NCI-H446 treated with DMSO at 0.1 percent for 48 hours (cell line): ENCODE data around the gene CHRM4.

Experiments
- DNase-seq: peaks from one replicate; lab custom pipeline; 2025; lab: John Stamatoyannopoulos, UW

The CHRM4 gene

DNA sequence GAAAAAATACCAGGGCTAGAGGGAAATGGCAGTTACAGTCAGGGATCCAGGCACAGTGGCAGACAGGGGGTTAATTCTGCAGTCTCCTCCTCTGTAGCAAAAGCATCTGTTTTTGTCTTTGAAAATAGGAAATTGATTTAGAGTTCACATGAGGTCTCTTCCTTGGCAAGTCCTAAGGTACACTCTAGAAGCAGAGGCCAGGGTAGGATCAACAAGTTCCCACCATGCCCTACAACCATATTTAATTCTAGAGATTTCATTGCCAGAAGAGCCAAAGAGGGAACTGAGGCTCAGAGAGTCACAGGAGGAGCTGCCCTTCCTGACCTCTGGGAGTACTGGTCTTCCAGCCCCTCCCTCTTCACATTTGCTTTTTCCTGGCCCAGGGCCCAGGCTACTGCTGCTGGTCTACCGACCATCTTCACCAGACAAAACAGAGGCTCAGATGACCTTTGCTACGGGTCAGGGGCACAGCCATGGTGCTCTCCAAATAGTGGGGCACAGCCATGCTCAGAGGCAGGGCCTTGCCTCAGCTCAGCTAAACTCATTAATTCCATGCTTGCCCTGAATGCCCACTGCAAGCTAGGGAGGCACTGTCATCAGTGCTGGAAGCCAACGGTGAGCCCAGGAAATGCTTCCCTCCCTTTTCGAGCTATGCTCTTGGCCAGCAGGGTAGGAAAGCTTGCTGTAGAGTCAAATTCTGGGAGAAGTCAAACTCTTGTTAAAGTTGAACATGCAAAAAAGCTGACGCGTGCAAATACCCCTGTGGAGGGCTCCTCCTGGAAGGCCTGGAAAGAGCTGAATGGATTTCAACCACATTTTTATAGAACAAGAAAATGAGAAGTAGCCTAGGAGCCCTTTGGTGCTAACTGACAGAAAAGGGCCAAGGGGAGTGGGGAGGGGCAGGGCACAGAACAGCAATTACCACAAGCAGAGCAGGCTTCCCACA is 11.7 kb upstream of the CHRM4 start:
- DNase-seq = no peak

DNA sequence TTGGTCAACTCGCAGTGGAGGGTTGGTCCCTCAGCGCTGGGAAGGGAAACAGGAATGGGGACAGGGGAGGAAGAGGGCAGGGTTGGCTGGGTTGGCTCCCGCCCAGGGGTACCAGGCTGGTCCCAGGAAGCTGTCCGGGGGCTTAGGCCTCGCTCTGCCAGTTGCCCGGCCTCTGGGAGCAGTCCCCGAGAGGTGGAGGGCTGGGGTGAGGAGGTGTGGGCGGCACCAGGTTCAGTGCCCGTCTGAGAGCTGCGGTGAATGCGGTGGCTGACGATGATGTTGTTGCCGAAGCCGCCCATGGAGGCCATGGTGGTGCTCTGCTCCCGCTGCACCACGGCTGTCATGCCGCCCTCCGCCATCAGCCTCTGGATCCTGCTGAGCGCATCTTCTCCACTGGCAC is 6.0 kb upstream of the CHRM4 start:
- no peak for DNase-seq

DNA sequence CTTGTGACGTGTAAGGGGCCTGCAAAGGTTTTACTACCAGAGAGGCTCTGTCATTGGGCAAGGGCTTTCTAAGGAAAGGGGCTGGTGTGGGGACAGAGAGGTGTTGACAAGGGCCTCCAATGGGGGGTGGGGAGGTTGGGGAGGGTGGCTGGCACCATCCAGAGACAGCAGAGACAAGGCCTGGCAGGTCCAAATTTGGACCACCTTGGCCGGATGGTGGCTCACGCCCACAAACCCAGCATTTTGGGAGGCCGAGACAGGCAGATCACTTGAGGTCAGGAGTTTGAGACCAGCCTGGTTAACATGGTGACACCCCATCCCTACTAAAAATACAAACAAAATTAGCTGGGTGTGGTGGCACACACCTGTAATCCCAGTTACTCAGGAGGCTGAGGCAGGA is 2.2 kb upstream of the CHRM4 start:
- DNase-seq = no peak

DNA sequence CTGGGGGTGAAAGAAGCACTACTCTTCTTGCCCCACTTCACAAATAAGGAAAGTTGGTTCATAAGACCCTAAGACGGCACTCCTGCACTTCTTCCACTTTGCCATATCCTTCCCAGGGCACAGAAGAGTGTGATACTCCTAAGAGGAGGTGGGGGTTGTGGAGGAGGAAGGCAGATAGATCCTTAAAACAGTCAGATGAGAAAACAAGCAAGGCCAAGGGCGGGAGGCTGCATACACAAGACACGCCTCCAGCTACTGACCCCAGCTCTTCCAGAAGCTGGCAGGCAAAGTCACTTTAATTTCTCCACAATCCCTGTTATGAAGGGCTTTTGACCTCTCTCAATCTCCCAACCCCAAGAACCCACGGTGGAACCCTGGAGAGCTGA is 1.6 kb upstream of the CHRM4 start:
- DNase-seq = no peak

DNA sequence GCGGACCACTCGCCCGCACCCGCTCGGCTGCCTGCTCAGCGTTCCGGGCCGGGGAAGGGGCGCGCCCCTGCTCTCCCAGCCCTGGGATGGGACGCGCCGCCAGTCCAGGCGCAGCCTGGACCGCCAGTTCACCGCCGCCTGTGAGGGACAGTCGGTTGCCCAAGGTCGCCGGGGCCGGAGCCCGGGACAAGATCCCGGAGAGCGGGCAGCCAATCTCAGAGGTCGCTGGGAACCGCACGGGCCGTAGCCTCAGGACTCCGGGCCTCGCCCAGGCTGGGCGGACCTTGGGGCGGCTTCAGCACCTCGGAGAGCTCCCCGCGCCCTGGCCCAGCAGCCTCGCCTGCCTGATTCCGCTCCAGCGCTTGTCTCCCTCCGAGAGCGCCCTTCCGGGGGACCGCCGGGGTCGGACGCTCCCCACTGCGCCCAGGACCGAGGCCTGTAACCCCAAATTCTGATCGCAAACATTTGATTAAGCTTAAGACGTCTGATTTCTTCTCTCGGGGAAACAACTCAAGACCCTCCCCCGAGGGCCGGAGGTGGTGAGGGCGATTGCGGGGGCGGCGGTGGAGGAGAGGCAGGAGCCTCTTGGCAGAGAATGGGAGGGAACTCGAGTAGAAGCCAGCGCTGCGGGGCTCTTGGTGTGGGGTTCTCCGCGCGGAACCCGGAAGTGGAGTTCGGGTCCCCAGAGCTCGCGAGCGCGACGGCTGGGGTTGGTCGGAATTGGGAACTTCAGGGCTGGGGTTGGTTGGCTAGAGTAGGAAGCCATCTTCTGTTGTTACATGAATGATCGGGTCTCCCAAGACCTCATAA is 1.1 kb upstream of the CHRM4 start:
- DNase-seq = no peak

DNA sequence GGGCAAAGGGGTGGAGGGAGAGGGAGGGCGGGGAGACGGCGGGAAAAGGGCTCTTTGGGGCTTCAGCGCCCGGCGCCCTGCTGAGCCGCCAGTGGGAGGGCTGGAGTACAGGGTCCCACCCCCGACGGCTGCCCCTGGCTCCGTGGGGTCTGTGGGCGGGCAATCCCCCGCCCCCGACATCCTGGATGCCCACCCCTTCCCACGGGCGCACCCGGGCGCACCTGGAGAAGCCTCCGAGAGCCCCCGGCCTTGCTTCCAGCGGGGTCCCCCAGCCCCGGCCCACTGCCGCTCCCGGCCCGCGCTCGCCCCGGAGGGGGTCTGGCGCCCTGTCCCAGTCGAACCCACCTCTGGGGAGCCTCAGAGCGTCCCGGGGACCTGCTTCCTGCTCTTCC is 394 bp downstream of the CHRM4 start:
- no peak for DNase-seq

DNA sequence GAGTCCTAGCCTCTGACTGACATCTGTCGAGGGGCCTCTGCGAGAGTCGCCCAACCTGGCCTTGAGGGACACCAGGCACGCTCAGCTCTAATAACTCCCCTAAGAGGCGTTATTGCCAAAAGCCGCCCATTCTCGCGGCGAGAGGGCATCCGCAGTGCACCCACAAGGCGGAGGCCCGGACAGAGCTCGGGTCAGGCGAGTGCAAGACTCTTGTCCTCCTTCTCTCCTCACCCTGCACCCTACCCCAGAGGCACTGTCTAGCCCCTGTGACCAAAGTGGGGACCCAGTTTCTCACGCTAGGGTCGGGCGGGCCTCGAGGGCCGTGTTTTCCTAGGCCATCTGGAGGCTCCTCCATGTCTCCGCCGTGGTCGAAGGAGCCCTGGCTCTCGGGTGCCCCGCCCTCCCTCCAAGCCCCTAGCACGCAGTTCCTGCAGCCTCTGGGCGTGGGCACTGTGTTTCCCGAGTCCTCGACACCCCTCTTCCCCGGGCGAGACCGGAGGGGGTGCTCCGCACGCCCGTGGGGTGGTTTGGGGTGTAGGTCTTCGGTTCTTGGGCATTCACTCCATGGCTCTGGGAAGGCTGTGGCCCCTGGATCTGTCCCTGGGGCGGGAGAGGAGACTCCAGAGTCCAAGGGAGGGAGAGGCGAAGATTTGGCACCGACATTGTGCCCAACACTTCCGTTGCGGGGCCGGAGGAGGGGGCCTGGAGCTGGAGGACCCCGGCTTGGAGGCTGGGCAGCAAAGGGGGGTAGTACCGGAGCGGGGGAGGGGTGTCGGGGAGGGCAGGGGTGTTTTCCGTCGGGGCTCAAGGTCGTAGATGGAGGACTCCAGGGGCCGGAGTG is 1.0 kb downstream of the CHRM4 start:
- no peak for DNase-seq

DNA sequence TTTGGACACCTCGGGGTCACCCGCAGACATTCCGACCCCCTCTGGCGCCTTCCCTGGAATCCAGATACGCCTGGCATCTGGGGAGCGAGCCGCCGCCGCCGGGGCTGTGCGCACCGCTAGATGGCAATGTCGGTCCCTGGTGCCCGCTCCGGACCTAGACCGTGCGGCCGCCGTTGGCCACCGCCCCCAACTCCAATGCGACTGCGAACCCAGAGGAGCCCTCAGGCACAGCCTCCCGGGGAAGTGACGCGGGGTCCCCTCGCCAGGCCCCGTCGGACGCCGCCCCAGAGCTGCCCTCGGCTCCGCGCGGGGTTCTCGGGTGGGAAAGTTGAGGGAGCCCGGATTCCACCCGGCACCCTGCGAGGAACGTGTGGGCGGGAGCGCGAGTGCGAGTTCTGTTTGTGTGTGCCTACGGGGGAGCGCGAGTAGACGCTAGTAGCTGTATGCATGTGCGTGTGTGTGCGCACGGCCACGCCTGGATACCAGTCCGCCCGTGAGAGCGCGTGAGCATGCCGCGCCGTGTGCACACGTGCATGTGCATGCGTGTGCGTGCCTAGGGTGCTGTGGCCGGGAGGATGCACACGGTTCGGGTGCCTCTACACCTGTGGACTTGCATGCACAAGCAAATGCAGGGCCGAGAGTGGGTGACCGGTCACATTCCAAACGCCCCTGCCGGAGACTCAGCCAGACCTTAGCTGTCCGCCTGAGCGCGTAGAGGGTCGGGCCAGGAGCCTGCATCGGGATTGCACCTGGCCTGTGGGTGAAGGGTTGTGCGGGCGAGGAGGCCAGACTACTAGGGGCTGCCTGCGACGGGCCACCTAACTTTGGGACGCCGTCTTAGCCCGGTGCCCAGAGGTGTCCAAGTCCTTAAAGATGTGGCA is 1.9 kb downstream of the CHRM4 start:
- peak; percentile 55 for DNase-seq

DNA sequence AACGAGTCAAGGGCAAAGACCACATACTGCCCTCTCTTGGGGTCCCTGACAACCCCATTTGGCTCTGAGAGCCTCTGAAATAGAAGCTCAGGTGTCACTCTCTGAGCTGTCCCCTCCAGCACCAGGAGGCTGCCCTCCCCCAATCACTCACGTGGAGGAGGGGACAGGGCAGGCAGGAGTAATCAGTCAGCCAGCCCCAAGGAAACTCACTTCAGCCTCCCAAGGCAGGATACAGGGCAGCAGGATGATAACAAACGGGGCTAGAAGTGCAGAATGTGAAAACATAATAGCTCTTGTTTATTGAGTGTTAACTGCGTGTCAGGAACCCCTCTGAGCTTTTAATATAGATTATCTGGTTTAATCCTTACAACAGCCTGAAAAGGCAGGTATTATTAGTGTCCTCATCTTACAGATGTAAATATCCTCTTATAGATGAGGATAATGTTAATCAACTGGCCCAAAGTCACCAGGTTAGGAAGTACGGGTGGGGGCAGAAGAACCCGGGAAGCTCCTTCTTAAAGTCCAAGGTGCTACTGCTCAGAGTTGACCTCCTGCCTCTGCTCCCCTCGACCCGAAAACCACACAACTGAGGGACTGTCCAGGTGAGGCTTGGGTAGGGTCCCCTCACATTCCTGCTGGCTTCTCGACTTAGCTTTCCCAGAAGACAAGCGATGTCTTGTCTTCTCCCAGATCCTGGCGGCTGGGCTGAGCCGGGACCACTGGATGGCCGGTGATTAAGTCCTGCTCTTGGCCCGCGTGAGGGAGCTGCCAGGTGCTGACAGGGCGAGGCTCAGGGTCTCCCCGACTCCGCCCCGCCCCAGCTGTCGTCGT is 2.7 kb downstream of the CHRM4 start:
- no peak for DNase-seq

DNA sequence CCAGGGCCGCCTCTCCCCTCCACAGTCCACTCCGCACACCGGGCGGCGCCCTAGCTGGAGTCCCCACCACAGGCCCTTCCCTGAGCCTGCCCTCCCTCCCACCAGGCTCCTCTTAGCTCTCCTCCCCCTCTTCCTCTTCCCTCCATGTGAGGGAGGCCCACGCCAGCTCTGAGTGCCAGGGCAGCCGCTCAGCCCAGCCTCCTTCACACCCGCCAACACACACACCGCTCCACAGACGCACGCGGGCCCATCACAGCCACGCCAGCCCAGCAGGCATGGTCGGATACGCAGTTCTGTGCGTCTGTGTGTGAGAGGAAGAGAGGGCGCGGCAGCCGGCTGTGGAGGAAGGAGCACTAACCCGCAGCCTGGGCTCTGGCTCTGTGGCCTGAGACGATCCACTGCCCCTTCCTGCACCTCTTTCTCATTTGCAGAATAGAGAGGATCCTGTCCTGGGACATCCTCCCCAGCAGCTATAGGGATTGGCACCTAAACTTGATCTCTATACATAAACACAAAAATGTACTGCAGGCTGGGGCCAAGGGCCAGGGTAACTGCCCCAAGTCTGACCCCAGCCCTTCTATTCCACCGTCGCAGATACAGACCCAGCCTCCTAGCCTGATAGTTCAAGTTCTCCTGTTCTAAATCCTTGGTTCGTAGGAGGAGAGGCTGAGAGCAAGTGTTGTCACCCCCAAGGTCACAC is 3.5 kb downstream of the CHRM4 start:
- no peak for DNase-seq

DNA sequence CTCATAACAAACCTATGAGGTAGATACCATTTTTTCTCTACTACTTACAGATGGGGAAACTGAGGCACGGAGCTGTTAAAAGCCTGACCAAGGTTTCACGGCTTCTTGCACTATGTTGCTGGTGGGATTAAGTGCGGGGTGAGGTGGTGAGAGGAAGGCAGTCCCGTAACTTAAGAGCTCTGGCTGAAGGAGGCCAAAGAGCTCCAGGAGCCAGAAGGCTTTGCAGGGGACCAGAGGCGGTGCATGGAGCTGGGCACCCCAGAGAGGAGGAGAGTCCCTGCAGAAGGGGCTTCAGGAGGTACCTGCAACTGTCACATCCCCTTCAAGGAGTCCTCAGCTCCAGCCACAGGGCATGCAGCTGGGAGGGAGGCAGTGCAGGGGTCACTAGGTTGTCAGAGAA is 4.1 kb downstream of the CHRM4 start:
- no peak for DNase-seq

DNA sequence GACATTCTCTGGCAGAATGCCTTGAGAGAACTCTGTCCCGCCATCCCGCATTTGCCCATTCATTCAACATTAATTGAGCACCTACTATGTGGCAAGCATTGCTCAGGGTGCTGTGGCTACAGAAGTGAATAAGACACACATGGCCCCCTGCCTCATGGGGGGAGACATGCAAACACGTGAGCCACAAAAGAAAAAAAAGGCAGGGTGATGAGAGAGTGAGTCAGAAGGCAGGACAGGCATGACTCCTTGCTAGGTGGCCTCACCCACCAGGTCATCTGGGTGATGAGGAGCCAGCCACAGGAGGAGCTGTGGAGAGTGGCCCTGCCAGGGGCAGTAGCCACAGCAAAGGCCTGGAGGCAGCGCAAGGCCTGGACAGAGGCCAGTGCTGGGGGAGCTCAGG is 4.9 kb downstream of the CHRM4 start:
- DNase-seq = no peak

DNA sequence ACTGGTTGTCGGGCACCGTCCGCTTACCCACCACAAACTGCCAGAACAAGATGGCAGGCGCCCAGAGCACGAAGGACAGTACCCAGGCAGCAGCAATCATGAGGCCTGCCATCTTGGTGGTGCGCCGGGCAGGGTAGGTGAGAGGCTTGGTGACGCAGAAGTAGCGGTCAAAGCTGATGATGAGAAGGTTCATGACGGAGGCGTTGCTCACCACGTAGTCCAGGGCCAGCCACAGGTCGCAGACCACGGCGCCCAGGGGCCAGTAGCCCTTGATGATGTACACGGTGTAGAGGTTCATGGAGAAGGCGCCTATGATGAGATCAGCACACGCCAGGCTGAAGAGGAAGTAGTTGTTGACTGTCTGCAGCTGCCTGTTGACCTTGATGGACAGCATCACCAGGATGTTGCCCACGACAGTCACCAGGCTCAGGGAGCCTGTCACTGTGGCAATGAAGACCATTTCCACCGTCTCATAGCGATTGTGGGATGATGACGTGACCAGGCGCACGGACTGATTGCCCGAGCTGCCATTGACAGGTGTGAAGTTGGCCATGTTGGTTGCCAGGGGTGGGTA is 5.5 kb downstream of the CHRM4 start:
- no peak for DNase-seq

DNA sequence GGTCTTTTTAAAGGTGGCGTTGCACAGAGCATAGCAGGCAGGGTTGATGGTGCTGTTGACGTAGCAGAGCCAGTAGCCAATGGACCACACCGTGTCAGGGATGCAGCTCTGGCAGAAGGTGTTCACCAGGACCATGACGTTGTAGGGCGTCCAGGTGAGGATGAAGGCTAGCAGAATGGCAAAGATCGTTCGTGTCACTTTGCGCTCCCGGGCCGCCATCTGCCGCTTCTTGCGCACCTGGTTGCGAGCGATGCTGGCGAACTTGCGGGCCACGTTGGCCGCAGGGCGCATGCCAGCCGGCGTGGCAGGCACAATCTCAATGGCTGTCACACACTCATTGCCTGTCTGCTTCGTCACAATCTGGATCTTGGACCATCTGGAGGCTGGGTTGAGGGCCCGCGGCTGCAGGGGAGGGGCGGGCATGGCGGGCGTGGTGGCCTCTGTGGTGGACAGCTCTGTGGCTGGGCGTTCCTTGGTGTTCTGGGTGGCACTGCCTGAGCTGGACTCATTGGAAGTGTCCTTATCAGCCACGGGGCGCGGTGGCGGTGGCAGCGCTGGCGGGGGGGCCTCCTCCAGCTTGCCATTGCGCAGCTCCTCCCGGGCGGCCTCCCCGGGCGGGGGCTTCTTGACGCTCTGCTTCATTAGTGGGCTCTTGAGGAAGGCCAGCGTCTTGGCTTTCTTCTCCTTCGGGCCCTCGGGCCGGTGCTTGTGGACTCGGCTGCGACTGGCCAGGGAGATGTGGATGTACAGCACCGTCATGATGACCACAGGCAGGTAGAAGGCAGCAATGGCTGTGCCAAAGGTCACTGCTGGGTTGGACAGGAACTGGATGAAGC is 6.2 kb downstream of the CHRM4 start:
- DNase-seq = no peak

DNA sequence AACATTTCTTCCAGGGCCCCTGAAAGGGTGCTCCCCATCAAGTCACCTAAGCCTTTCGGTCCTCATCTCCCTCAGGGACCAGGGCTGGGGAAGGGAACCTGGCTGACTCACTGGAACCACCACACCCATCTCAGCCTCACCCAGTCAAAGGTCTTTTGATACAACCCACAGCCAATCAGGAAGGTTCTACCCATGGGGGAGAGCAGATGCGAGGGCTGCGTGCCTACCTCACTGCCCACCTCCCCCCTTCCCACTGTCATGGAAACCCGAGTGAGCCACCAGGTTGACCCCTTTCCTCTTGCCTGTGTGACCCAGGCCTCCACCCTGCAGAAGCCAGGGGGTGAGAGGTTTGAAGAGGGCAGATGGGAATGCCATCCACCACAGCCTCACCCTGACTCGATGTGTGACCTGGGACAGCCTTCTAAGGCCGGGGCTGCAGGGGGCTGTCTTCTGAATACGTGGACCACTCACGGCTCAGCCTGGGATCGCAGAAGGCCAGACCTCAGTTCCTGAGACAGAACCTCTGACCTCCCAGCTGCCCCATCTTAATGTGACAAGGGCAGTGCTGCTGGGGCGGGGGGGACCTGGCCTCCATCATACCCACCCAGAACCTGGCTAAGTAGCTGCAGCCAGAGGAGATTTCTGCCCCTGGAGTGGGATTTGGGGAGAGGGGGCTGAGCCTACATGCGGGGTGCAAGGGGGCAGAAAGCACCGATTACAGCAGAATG is 7.4 kb downstream of the CHRM4 start:
- DNase-seq = no peak

DNA sequence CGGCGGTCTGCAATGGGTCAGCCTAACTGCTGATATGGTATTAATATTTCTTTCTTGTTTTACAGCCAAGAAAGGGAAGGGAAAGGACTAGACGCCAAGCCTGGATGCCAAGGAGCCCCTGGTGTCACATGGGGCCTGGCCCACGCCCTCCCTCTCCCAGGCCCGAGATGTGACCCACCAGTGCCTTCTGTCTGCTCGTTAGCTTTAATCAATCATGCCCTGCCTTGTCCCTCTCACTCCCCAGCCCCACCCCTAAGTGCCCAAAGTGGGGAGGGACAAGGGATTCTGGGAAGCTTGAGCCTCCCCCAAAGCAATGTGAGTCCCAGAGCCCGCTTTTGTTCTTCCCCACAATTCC is 8.2 kb downstream of the CHRM4 start:
- DNase-seq = no peak

DNA sequence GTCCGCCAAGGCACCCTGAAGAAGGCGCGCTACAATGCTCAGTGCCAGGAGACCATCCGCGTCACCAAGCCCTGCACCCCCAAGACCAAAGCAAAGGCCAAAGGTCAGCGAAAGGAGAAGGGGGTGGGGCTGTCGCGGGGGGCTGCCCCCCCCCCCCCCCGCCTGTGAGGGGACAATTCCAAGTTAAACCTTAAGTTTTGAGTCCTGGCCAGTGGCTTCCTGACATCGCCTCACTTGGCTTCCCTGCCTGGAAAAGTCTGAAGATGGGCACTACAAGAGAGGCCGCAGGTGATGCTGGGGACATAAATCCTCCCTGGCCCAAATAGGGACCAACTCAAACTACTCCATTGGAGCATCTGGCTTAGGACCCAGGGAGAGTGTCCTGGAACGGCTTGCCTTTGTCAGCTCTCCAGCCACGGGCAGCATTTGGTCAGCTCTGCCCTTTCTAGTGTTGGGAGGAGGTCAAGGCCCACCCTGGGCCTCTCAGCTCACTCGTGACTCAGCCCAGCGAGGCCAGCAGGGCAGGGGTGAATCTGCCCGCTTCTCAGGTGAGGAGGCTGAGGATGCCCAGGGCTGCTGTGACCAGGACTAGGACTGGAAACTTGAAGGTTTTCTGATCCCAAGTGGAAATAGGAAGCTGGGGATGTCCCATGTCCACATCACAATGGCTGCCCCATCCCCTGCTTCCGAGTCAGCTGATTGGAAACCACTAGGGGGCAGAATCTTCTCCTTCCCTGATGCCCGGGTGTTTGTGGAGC is 8.8 kb downstream of the CHRM4 start:
- no peak for DNase-seq
